ENCODE results near the gene PLEKHJ1.

DNA sequence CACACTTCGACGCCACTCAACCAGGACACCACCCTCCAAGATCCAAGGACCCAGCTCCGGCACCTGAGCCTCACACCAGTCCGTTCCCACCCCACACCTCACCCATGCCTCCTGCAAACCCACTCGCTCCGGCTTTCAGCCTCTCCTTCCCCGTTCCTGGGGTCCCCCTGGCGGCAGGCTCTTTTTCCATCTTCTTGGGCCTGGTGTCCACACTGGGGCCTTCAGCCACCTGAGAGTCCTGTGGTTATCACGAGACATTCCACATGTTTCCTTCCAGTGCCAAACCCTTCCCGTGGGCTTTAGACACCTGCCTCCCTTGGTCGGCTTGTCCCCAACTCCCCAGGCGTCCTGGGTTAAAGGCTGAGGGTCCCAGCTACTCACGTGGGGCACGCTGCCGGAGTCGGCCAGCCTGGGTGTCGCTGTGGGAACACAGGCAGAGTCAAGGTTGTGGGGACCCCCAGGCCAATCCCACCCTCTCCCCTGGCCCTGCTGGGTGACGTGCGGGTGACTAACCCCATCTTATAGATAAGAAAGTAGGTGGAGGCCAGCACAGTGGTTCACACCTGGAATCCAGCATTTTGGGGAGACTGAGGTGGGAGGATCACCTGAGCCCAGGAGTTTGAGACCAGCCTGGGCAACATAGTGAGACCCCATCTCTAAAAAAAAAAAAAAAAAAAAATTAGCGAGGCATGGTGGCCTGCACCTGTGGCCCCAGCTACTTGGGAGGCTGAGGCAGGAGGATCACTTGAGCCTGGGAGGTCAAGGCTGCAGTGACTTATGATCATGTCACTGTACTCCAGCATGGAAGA, 18.1 kb upstream of the PLEKHJ1 start:
- no peak for TF ChIP-seq POLR2A (IDR thresholded peaks at IDR 0.05)
- TF ChIP-seq, protein P1, sequence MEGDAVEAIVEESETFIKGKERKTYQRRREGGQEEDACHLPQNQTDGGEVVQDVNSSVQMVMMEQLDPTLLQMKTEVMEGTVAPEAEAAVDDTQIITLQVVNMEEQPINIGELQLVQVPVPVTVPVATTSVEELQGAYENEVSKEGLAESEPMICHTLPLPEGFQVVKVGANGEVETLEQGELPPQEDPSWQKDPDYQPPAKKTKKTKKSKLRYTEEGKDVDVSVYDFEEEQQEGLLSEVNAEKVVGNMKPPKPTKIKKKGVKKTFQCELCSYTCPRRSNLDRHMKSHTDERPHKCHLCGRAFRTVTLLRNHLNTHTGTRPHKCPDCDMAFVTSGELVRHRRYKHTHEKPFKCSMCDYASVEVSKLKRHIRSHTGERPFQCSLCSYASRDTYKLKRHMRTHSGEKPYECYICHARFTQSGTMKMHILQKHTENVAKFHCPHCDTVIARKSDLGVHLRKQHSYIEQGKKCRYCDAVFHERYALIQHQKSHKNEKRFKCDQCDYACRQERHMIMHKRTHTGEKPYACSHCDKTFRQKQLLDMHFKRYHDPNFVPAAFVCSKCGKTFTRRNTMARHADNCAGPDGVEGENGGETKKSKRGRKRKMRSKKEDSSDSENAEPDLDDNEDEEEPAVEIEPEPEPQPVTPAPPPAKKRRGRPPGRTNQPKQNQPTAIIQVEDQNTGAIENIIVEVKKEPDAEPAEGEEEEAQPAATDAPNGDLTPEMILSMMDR (IDR thresholded peaks at IDR 0.05), result peak in 3 of 4 donors; percentile 11 to 29 (median 14)

Data from right lobe of liver (tissue), 4 donors.